ENCODE measurements around the gene PIK3AP1.

The PIK3AP1 gene

GRCh38 chr10:96711048-96711728 lies 9.1 kb downstream of the PIK3AP1 start:
- Histone ChIP-seq H3F3A (ENCODE audit: low read depth) (no peaks in the 10 kb centered on the region), H3K4me2 (ENCODE audit: low read depth, low read length, poor library complexity, severe bottlenecking) (peak overlapping the region; percentile 22), H3K27me3 (ENCODE audit: insufficient read depth, low read length, poor library complexity, severe bottlenecking) (no peaks in the 10 kb centered on the region), H2AFZ (ENCODE audit: low read length) (no peak overlapping the region), H4K20me1 (ENCODE audit: insufficient read depth, low read length, poor library complexity, severe bottlenecking) (peaks cover 12% of the 10 kb centered on the region), H3K9me3 (ENCODE audit: insufficient read depth, low read depth, low read length) (no peaks in the 10 kb centered on the region), H3K9me2 (replicated peaks; ENCODE audit: low read depth, low read length) (no peaks in the 10 kb centered on the region), H3K9ac (ENCODE audit: low read depth, low read length, poor library complexity, severe bottlenecking) (no peak overlapping the region), H3K36me3 (ENCODE audit: insufficient read depth, low read length) (peaks cover 26% of the 10 kb centered on the region; the same call in 1 of the 2 replicates), H3K4me1 (ENCODE audit: insufficient read depth, low read length, poor library complexity, severe bottlenecking) (peaks cover 17% of the 10 kb centered on the region), H3K79me2 (ENCODE audit: insufficient read depth, low read length) (peaks cover 58% of the 10 kb centered on the region), H3K4me3 (ENCODE audit: low read length, poor library complexity, severe bottlenecking) (no peak overlapping the region)
- TF ChIP-seq EZH2phosphoT487 (IDR thresholded peaks at IDR 0.05; ENCODE audit: borderline replicate concordance): no peak
- TF ChIP-seq, protein P1, sequence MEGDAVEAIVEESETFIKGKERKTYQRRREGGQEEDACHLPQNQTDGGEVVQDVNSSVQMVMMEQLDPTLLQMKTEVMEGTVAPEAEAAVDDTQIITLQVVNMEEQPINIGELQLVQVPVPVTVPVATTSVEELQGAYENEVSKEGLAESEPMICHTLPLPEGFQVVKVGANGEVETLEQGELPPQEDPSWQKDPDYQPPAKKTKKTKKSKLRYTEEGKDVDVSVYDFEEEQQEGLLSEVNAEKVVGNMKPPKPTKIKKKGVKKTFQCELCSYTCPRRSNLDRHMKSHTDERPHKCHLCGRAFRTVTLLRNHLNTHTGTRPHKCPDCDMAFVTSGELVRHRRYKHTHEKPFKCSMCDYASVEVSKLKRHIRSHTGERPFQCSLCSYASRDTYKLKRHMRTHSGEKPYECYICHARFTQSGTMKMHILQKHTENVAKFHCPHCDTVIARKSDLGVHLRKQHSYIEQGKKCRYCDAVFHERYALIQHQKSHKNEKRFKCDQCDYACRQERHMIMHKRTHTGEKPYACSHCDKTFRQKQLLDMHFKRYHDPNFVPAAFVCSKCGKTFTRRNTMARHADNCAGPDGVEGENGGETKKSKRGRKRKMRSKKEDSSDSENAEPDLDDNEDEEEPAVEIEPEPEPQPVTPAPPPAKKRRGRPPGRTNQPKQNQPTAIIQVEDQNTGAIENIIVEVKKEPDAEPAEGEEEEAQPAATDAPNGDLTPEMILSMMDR (conservative IDR thresholded peaks at IDR 0.05; ENCODE audit: low read length): no peak

GRCh38 chr10:96709525-96709924 lies 10.8 kb downstream of the PIK3AP1 start:
- no peak for TF ChIP-seq EZH2phosphoT487 (IDR thresholded peaks at IDR 0.05; ENCODE audit: borderline replicate concordance)
- TF ChIP-seq, protein P1 (conservative IDR thresholded peaks at IDR 0.05; ENCODE audit: low read length): no peak
- Histone ChIP-seq H4K20me1 (ENCODE audit: insufficient read depth, low read length, poor library complexity, severe bottlenecking) (peaks cover 12% of the 10 kb centered on the region), H3K9me2 (replicated peaks; ENCODE audit: low read depth, low read length) (no peaks in the 10 kb centered on the region), H3K27me3 (ENCODE audit: insufficient read depth, low read length, poor library complexity, severe bottlenecking) (no peaks in the 10 kb centered on the region), H3K9me3 (ENCODE audit: insufficient read depth, low read depth, low read length) (no peaks in the 10 kb centered on the region), H3K4me1 (ENCODE audit: insufficient read depth, low read length, poor library complexity, severe bottlenecking) (peaks cover 20% of the 10 kb centered on the region), H3K79me2 (ENCODE audit: insufficient read depth, low read length) (peaks cover 59% of the 10 kb centered on the region), H3K4me2 (ENCODE audit: low read depth, low read length, poor library complexity, severe bottlenecking) (no peak overlapping the region), H3K4me3 (ENCODE audit: low read length, poor library complexity, severe bottlenecking) (no peak overlapping the region), H3K36me3 (ENCODE audit: insufficient read depth, low read length) (peaks cover 26% of the 10 kb centered on the region; the same call in 1 of the 2 replicates), H2AFZ (ENCODE audit: low read length) (no peak overlapping the region), H3K9ac (ENCODE audit: low read depth, low read length, poor library complexity, severe bottlenecking) (no peak overlapping the region), H3F3A (ENCODE audit: low read depth) (no peaks in the 10 kb centered on the region)

DNA sequence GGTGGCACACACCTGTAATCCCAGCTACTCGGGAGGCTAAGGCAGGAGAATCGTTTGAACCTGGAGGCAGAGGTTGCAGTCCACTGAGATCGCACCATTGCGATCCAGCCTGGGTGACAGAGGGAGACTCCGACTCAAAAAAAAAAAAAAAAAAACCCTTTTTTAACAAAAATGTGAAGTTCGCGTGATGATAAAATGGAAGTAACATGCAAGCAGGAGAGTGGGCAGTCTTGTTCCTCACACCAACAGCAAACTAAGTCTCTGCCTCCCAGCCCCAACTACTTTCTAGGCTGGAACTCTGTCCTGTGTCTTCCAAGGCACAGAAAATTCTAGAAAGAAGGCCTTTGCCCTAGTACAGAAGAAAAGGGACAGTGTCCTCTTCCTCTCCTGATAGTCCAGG lies 11.3 kb downstream of the PIK3AP1 start:
- H4K20me1 ChIP-seq (ENCODE audit: insufficient read depth, low read length, poor library complexity, severe bottlenecking): peaks cover 9% of the 10 kb centered on the region
- H2AFZ ChIP-seq (ENCODE audit: low read length): no peak overlapping the region
- no peak overlapping the region for H3K4me2 ChIP-seq (ENCODE audit: low read depth, low read length, poor library complexity, severe bottlenecking)
- TF ChIP-seq EZH2phosphoT487 (IDR thresholded peaks at IDR 0.05; ENCODE audit: borderline replicate concordance): no peak
- TF ChIP-seq, protein P1 (conservative IDR thresholded peaks at IDR 0.05; ENCODE audit: low read length): no peak
- H3K9ac ChIP-seq (ENCODE audit: low read depth, low read length, poor library complexity, severe bottlenecking): no peak overlapping the region
- H3K4me3 ChIP-seq (ENCODE audit: low read length, poor library complexity, severe bottlenecking): no peak overlapping the region
- H3K4me1 ChIP-seq (ENCODE audit: insufficient read depth, low read length, poor library complexity, severe bottlenecking): peaks cover 15% of the 10 kb centered on the region
- H3F3A ChIP-seq (ENCODE audit: low read depth): no peaks in the 10 kb centered on the region
- H3K9me3 ChIP-seq (ENCODE audit: insufficient read depth, low read depth, low read length): no peaks in the 10 kb centered on the region
- H3K36me3 ChIP-seq (ENCODE audit: insufficient read depth, low read length): peaks cover 30% of the 10 kb centered on the region; the same call in 1 of the 2 replicates
- H3K9me2 ChIP-seq (replicated peaks; ENCODE audit: low read depth, low read length): no peaks in the 10 kb centered on the region
- H3K79me2 ChIP-seq (ENCODE audit: insufficient read depth, low read length): peaks cover 58% of the 10 kb centered on the region
- H3K27me3 ChIP-seq (ENCODE audit: insufficient read depth, low read length, poor library complexity, severe bottlenecking): no peaks in the 10 kb centered on the region

Data from Loucy (cell line).